ENCODE measurements around the gene WNT6. TPM values are rescaled to one million over a fixed set of nuclear protein-coding genes. Genes with fewer than 3 reads are reported as not detected.

The WNT6 gene
- total and polyA plus RNA-seq, 2 of the 8 experiments (the other 6 are each of a cell fraction or from before 2014, with no cell fraction given), result not detected

DNA sequence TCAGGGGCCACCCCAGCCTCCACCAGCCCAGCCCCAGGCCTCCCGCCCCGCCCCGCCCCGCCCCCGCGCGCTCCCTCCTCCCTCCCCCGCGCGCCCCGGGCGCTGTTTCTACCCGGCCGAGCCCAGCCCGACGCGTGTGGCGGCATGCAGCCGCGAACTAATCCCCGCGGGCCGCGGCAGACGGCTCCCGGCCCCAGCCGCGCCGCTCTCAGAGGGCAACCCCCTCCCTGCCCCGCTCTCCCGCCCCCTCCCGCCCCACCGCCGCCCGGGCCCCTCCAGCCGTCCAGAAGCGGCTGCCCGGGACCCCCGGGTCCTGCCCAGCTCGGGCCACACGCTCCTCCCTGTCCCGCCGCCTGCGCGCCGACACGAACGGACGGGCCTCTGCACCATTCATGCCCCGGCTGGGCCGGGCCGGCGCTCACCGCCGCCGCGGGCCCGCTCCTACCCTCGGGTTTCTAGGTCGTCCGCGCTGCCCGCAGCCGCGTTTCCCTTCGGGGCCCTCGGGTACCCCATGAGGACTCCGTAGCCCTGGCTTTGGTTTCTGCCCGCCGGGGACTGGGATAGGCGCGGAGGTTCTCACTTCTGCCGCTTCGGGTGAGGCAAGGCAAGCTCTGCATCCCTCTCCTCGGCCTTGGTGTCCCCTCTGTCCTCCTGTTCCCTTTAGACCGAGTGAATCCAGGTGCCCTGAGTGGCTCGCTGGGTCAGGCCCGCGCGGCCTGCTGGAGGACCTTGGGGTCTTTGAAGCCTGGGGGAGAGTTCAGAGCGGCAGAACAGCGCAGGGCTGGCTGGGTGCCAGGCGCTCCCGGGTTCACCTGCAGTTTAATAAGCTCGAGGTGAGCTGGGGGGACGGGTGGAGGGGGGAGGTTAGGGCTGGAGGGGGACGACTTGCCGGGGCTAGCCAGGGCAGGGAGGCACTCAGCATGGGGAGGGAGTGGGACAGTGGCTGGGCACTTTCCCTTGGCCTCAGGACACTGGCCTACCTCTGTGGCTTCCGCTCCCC lies 24.2 kb downstream of the WNT6 start:
- Histone ChIP-seq H3K56ac (replicated peaks; ENCODE audit: insufficient read length, low read depth, low read length) (no peak overlapping the region), H2AFZ (ENCODE audit: low read length) (peak overlapping the region; percentile 15; the same call in 1 of the 2 replicates), H3K18ac (ENCODE audit: extremely low read depth, low read length) (no peak overlapping the region; the same call in 1 of the 2 replicates), H3K23me2 (ENCODE audit: low read depth, low read length) (peaks cover 2% of the 10 kb centered on the region; the same call in 1 of the 2 replicates), H4K91ac (replicated peaks; ENCODE audit: insufficient read length, low read length) (no peak overlapping the region), H3K4me1 (replicated peaks in 1 of 4; ENCODE audit: control insufficient read depth in 3 of 4, insufficient read depth in 4 of 4, low read length in 3 of 4) (peaks cover 0 to 20% (median 14%) of the 10 kb centered on the region in 4 experiments; a peak in 6 of 7 replicates), H3K36me3 (ENCODE audit: control insufficient read depth in 2 of 4, insufficient read depth in 4 of 4, low read length in 3 of 4) (peaks cover 0 to 4% (median 0%) of the 10 kb centered on the region in 4 experiments; a peak in 1 of 8 replicates), H2BK120ac (replicated peaks; ENCODE audit: low read depth, low read length) (no peak overlapping the region), H3K27ac (ENCODE audit: low read depth, low read length) (no peak overlapping the region), H3K79me2 (ENCODE audit: control insufficient read depth in 1 of 2, insufficient read depth in 2 of 2, low read length in 2 of 2) (no peaks in the 10 kb centered on the region), H3K9me3 (ENCODE audit: insufficient read depth in 2 of 2, low read depth in 1 of 2, low read length in 1 of 2) (no peaks in the 10 kb centered on the region), H2BK20ac (ENCODE audit: low read length) (no peak overlapping the region), H3K9ac (replicated peaks in 1 of 4; ENCODE audit: extremely low read depth in 1 of 4, low read depth in 3 of 4, low read length in 3 of 4) (no peak overlapping the region), H3K4me2 (ENCODE audit: insufficient read depth in 1 of 2, low read depth in 2 of 2, low read length in 2 of 2) (peak overlapping the region; percentile 68 to 80), H2BK12ac (ENCODE audit: low read depth, low read length) (peak overlapping the region; percentile 92; the same call in 1 of the 2 replicates), H3K27me3 (replicated peaks in 1 of 4; ENCODE audit: control insufficient read depth in 3 of 4, extremely low read depth in 1 of 4, insufficient read depth in 3 of 4, low read length in 3 of 4) (peaks cover 90 to 98% (median 95%) of the 10 kb centered on the region in 4 experiments), H4K8ac (ENCODE audit: extremely low read depth, insufficient read depth, low read length) (no peak overlapping the region), H3K4ac (replicated peaks; ENCODE audit: insufficient read length, low read depth, low read length) (no peak overlapping the region), H4K5ac (ENCODE audit: insufficient read length, low read depth, low read length) (no peak overlapping the region), H3K14ac (ENCODE audit: insufficient read length) (no peak overlapping the region), H3K4me3 (ENCODE audit: extremely low read depth in 1 of 4, insufficient read depth in 2 of 4, low read depth in 3 of 4, low read length in 4 of 4) (peak overlapping the region; percentile 20 to 56 (median 26); a peak in 5 of 8 replicates), H2BK15ac (ENCODE audit: low read length) (no peak overlapping the region), H2BK5ac (ENCODE audit: low read depth, low read length) (no peak overlapping the region), H4K20me1 (replicated peaks in 1 of 2; ENCODE audit: control insufficient read depth in 1 of 2, insufficient read depth in 2 of 2, low read length in 2 of 2) (peaks cover 2 to 29% of the 10 kb centered on the region in 2 experiments), H3K23ac (ENCODE audit: insufficient read length) (no peak overlapping the region), H2AK5ac (ENCODE audit: low read depth, low read length) (no peak overlapping the region), H3K79me1 (ENCODE audit: low read depth, low read length) (no peaks in the 10 kb centered on the region; the same call in 1 of the 2 replicates)
- 7% methylated on average over 36 of the region's 89 CpGs; no CpG with 5 or more reads in 1 of the 2 experiments for whole genome bisulfite sequencing, 2 experiments (ENCODE audit: extremely low coverage in 1 of 2, insufficient coverage in 1 of 2, insufficient read length in 1 of 2, insufficient replicate concordance in 2 of 2, low coverage in 1 of 2, low lambda C conversion rate in 2 of 2, missing lambda C conversion rate in 1 of 2)
- POLR2A ChIA-PET (ENCODE audit: partially characterized antibody), result interaction anchor here (1.0 to 3.2 kb wide), 5 partner anchors 10 to 70 kb away, joined by 3 to 8 read pairs (median 3); no protein-coding TSS in a partner anchor
- FAIRE-seq (no peak), DNase-seq (ENCODE audit: low read depth in 1 of 2, low spot score in 2 of 2) (peak in 1 of 2 experiments; percentile 70)
- CTCF ChIA-PET (ENCODE audit: partially characterized antibody), result interaction anchor here (0.6 to 21.8 kb wide), 15 partner anchors 6 to 119 kb away, joined by 3 to 783 read pairs (median 4); partner anchors contain the start of gene WNT10A
- no peak for TF ChIP-seq SIN3A (conservative IDR thresholded peaks at IDR 0.05 in 1 of 2, IDR thresholded peaks at IDR 0.05 in 1 of 2; ENCODE audit: low read depth in 1 of 2, low read length in 2 of 2)
- TF ChIP-seq RBBP5 (IDR thresholded peaks at IDR 0.05; ENCODE audit: borderline replicate concordance, low read depth, low read length), result no peak
- TF ChIP-seq KDM4A (IDR thresholded peaks at IDR 0.05; ENCODE audit: low read depth, low read length, severe bottlenecking), result peak; percentile 43
- TF ChIP-seq KDM5A (IDR thresholded peaks at IDR 0.05; ENCODE audit: low read length), result no peak
- peak; percentile 98 for TF ChIP-seq SUZ12 (IDR thresholded peaks at IDR 0.05; ENCODE audit: low read length)
- TF ChIP-seq, protein P1, sequence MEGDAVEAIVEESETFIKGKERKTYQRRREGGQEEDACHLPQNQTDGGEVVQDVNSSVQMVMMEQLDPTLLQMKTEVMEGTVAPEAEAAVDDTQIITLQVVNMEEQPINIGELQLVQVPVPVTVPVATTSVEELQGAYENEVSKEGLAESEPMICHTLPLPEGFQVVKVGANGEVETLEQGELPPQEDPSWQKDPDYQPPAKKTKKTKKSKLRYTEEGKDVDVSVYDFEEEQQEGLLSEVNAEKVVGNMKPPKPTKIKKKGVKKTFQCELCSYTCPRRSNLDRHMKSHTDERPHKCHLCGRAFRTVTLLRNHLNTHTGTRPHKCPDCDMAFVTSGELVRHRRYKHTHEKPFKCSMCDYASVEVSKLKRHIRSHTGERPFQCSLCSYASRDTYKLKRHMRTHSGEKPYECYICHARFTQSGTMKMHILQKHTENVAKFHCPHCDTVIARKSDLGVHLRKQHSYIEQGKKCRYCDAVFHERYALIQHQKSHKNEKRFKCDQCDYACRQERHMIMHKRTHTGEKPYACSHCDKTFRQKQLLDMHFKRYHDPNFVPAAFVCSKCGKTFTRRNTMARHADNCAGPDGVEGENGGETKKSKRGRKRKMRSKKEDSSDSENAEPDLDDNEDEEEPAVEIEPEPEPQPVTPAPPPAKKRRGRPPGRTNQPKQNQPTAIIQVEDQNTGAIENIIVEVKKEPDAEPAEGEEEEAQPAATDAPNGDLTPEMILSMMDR (IDR thresholded peaks at IDR 0.05; ENCODE audit: control extremely low read depth in 1 of 3, insufficient read depth in 1 of 3, low read depth in 1 of 3, low read length in 3 of 3), result no peak
- TF ChIP-seq POLR2AphosphoS5 (IDR thresholded peaks at IDR 0.05; ENCODE audit: low read depth, low read length), result no peak
